Activated T-cell treated with anti-CD3 and anti-CD28 coated beads, Interleukin-2, amount 50 U/mL, for 1 hour (primary cell): Measurements from ENCODE around the gene WDR13.
"Not testable (repeated sequence)": the region's sequence is repeated elsewhere in the genome, so short reads cannot be mapped to it uniquely, and the experiment has no call there.

Source experiments
- DNase-seq: peaks from one replicate; pipeline ENCODE4 v3.0.0-alpha.2; 2020

Gene WDR13

DNA sequence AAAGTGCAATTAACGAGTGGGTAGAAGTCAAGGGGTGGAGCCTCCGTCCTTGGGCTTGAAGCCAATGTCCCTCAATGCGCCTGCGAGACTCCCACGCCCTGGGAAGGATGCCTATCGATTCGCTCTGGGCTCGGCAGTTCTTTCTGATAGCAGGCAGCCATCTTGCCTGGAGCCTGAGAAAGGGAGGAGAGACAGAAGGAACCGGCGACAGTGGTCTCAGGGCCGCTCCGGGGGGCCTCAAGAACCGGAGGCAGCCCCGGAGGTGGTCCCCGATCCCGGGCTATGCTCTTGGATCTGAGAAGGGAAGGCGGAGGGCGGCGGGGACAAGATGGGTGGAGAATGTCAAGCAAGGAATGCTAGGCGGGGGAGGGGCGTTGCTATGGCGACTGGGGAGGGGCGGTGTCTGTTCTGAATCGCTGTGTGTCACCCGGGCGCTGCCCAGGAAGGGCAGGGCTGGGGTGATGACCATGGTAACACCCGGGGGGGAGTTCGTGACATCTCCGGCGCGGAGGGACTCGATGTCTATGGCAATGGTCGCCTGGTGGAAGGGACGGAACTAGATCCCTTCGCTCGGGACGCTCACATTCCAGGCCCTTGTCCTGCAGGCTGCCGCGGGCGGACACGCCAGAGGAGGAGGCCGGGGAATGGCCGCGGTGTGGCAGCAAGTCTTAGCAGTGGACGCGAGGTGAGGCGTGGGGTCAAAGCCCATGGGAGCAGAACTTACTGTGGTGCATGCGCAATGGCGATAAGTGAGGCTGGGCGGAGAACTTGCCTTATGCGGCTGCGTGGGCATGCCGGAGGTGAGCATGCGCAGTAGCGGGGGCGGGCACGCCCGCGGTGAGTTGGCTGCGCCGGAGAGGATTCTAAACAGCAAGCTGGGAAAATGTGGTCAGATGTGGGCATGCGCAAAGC lies at the start of gene WDR13:
Gene WDR13 (plus strand): TSS at position 140 of the 912 bp plus-strand sequence. CDS start 505 bp downstream, at position 645.
- DNase-seq: peak; percentile 89

DNA sequence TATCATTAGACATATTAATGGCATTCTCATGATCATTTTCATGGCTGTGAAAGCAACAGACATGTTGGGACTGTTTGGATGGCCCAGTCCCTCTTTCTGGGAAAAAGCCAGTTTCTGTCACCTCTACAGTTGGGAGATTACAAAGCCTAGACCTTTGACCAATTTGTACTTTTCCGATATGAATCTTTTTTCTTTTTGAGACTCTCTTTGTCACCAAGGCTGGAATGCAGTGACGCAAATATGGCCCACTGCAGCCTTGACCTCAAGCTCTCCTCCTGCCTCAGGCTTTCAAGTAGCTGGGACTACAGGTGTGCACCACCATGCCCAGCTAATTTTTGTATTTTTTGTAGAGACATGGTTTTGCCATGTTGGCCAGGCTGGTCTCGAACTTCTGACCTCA lies 48.4 kb upstream of the WDR13 start:
- no peak for DNase-seq

DNA sequence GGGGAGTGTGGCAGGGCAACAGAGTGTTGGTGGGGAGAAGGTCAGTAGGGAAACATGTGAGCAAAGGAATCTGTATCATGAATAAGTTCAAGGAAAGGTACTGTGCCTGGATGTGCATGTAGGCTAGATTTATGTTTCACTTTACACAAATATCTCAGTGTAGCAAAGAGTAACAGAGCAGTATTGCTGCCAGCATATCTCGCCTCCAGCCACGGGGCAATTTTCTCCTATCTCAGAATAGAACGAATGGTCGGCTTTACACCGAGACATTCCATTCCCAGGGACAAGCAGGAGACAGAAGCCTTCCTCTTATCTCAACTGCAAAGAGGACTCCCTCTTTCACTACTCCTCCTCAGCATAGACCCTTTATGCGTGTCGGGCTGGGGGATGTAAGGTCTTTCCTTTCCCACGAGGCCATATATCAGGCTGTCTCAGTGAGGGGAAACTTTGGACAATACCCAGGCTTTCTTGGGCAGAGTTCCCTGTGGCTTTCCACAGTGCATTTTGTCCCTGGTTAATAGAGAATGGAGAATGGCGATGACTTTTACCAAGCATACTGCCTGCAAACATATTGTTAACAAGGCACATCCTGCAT lies 41.5 kb upstream of the WDR13 start:
- DNase-seq: not testable (repeated sequence)

DNA sequence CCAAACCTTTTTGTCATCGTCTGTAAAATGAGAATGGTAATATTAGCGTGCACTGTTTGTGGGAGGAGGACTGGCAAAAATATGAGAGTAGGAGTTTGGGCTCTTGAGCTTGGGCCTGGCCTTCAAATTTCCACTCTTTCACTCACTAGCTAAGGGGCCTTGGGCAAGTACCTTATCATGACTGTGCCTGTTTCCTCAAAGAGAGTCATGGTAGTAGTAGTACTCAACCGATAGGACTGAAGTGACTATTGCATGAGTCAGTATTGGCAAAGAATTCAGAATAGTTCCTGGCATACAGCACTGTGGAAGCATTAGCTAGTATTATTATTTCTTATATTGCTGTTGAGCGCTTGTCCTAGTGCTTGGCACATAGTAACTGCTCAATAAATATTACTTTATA lies 39.0 kb upstream of the WDR13 start:
- no peak for DNase-seq

DNA sequence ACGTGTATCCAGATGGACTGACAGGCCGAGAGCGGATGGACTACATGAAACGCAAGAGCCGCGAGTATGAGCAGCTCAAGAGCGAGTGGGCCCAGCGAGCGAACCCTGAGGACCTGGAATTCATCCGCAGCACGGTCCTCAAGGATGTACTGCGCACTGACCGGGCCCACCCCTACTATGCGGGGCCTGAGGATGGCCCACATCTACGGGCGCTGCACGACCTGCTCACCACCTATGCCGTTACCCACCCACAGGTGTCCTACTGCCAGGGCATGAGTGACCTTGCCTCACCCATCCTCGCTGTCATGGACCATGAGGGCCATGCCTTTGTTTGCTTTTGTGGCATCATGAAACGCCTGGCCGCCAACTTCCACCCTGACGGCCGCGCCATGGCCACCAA lies 37.7 kb upstream of the WDR13 start:
- DNase-seq: no peak

DNA sequence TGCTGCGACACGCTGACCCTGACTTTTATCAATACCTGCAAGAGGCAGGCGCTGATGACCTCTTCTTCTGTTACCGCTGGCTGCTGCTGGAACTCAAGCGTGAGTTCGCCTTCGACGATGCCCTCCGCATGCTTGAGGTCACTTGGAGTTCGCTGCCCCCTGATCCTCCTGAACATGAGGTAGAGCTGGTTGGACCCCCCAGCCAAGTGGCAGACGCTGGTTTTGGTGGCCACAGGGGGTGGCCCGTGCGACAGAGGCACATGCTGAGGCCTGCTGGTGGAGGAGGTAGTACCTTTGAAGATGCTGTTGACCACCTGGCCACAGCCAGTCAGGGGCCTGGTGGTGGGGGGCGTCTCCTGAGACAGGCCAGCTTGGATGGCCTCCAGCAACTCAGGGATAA lies 37.2 kb upstream of the WDR13 start:
- DNase-seq: no peak

DNA sequence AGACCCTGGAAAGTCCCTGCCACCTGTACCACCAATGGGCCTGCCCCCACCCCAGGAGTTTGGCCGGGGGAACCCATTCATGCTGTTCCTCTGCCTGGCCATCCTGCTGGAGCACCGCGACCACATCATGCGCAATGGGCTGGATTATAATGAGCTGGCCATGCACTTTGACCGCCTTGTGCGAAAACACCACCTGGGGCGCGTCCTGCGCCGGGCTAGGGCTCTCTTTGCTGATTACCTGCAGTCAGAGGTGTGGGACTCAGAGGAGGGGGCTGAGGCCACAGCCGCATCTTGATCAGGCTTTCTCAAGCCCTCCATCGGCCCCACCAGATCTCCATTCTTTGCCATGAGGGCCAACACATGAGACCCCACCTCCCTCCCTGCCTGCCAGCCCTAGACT lies 36.6 kb upstream of the WDR13 start:
- DNase-seq: no peak

DNA sequence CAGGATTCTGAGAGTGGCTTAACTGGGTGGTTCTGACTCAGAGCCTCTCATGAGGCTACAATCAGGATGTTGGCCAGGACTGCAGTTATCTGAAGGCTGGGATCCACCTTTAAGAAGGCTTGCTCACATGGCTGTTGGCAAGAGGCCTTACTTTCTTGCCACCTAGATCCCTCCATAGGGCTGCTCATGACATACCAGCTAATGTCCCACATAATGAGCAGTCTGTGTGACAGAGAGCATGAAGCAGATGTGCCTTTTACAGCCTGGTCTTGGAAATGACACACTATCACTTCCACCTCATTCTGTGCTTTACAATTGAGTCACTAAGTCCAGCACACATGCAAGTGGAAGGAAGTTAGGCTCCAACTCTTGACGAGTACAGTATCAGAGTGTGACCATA lies 27.3 kb upstream of the WDR13 start:
- no peak for DNase-seq

DNA sequence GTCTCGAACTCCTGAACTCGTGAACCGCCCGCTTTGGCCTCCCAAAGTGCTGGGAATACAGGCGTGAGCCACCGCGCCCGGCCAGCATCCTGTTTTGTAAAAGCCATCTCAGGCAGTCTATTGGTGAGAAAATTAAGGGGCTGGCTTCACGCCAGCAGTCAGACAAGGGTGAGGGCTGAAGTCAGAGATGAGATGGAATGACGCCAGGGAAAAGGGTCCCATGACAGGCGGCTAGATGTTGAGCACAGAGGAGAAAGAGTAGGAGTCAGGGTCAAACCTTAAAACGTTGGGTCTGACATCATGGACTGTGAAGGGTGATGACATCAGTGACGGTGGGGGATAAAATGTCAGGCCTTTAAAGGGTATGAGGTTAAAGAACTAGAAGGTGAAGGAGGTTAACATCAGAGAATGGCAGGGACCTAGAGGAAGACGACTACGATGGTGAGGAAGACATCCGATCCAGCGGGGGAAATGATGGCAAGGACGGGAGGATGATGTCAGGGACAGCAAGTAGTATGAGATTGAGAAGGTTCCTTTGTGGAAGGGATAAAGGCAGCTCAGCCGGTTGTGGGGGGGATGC lies 23.5 kb upstream of the WDR13 start:
- DNase-seq: peak; percentile 49

DNA sequence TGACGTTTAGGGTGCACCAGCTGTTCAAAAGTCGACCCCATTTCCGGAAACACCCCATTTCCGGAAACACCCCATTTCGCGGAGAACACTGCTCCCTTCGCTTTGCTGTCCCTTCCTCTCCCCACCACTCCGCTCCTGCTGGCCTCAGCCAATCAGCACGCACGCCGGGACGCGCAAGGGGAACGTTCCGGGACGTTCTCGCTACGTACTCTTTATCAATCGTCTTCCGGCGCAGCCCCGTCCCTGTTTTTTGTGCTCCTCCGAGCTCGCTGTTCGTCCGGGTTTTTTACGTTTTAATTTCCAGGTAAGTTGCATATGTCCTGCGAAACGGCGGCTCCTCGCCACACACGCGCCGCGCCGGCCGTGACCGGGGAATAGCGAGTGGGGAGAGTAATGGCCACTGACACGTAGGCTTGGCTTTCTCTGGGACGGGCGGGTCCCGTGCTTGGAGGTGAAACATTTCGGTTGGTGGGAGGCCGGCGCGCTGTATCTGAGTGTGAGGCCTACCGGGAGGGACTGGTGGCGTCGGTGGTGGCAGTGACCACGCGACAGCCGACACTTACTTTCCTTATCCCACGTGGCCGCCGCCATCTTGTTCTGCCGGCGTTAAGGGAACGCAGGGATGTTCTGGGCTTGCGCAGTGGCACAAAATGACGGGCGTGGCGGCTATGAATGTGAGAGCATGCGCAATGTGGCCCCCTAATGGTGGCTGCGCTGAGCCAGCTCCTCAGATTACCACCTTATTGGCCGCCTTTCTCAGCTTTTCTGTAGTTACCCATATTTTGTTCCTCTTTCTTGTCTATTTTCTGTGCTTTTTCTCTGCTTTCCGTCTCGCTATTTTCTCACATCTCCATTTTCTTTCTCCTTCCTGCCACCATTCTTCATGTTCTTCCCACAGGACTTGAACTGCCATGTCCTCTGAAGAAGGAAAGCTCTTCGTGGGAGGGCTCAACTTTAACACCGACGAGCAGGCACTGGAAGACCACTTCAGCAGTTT lies 22.7 kb upstream of the WDR13 start, which contains the start of gene RBM3:
Gene RBM3 (plus strand): TSS at position 215 of the 997 bp plus-strand sequence. CDS start 697 bp downstream, at position 912.
- peak; percentile 87 for DNase-seq

DNA sequence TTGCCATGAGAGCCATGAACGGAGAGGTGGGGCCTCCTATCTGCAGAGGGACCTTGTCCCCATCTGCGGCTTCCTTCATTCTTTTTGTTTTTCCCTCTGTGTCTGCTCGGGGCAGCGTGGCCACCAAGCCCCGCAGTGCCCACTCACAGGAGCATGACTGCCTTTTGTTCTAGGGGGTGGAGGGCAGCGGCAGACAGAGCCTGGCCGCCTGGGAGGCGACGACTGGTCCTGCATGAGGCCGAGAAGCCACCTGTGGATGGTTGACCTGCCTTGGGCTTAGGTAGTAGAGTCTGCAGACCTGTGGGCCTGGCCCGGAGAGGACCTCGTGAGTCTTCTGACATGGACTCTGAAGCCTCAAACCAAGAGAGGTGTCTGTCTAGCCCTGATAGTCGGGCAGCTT lies 21.6 kb upstream of the WDR13 start:
- DNase-seq: no peak

DNA sequence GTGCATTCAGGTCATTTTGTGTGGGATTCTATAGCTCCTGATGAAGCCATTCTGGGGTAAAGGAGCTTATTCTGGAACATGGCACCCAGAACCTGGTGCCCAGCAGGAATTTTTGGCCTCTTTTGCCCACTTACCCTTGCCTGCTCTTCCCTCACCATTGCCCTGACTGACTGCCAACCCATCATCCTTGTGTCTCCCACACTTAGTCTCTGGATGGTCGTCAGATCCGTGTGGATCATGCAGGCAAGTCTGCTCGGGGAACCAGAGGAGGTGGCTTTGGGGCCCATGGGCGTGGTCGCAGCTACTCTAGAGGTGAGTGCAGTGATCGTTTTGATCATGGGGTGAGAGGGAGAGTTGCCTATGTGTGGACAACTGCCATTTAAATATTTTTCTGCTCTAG lies 21.2 kb upstream of the WDR13 start:
- DNase-seq: no peak

DNA sequence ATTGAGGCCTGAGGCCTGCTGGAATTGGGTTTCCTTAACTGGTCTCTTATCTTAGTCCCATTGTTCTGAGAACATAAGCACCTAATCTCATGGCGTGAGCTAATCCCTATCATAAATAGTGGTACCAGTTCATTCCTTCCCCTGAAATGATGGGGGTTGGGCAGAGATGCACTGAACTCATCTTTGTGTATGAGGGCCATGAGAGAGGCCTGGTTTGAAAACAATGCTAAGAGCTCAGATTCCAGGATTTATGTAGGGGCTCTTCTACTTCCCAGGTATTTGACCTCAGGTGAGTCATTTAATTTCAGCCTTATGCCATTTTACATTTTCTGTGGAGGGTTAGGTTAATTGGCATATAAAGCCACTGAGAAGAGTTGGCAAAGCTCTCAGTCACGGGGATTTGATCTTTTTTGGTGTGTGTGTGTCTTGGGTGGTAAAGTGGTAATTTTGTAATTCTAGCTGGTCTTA lies 18.6 kb upstream of the WDR13 start:
- no peak for DNase-seq

DNA sequence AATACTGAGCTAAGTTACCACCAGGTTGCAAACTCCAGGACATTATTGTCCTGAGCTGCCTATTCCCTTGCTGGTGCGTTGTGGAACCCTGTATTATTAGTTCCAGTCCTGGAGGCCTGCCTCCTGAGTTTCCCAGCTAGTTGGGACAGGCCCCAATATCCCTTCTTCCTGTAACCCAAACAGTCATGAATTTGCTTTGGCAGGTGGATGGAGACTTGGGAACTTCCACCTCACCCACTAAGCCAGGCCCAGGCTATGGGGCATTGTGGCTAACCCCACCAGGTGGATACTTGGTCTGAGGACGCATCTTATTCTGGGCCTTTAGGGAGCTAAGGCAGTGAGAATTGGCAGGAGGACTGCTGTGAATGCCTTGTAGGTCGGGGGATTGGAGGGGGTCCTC lies 18.0 kb upstream of the WDR13 start:
- DNase-seq: no peak

DNA sequence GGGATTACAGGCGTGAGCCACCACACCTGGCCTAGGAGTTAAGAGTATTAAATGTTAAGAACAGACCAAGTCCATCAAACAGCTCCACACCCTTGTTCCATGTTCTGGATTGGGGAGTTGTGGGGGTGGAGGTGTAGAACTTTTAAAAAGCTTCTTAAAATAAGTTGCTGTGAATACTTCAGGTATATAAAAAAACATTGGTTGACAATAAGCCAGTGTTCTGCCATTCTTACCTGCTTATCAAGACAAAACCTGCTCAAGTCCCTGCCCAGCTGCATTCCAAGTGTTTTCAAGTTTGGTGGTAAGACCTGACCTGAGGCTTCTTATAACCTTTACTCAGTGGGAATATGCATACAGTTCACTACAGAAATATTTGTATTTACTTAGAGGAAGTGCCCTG lies 16.6 kb upstream of the WDR13 start:
- DNase-seq: no peak

DNA sequence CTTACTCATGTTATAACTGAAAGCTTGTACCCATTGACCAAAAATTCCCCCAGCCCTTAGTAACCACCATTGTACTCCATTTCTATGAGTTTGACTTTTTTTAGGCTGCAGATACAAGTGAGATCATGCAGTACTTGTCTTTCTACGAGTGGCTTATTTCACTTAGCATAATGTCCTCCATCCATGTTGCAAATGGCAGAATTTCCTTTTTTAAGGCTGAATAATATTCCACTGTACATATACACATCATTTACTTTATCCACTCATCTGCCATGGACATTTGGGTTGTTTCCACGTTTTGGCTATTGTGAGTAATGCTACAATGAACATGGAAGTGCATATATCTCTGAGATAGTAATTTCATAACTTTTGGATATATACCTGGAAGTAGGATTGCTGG lies 12.6 kb upstream of the WDR13 start:
- no peak for DNase-seq

DNA sequence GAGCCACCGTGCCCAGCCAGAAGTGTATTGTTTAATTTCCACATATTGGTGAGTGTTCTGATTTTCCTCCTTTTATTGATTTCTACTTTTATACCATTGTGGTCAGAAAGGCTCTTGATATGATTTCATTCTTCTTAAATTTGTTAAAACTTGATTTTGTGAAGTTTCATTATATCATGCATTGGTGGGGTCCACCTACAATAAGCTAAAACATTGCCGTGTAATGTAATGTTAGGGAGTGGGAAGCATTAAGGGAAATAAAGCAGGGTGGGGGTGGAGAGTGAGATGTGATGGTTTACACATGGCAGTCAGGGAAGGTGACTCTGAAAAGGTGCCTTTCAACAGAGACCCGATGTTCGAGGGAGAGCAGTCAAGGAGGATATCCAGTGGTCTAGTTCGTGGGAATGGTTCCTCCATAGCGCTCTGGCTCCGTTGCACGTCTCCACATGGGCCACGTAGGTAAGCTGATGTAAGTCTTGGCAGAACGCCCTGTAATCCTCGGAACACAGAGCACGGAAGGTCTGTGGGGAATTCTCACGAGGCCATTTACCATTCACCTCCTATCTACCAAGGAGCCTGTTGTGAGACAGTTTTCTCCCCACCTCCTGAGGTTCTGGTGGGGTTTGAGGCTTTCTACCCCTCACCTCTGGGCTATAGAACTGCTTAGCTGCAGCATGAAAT lies 7.7 kb upstream of the WDR13 start:
- no peak for DNase-seq

DNA sequence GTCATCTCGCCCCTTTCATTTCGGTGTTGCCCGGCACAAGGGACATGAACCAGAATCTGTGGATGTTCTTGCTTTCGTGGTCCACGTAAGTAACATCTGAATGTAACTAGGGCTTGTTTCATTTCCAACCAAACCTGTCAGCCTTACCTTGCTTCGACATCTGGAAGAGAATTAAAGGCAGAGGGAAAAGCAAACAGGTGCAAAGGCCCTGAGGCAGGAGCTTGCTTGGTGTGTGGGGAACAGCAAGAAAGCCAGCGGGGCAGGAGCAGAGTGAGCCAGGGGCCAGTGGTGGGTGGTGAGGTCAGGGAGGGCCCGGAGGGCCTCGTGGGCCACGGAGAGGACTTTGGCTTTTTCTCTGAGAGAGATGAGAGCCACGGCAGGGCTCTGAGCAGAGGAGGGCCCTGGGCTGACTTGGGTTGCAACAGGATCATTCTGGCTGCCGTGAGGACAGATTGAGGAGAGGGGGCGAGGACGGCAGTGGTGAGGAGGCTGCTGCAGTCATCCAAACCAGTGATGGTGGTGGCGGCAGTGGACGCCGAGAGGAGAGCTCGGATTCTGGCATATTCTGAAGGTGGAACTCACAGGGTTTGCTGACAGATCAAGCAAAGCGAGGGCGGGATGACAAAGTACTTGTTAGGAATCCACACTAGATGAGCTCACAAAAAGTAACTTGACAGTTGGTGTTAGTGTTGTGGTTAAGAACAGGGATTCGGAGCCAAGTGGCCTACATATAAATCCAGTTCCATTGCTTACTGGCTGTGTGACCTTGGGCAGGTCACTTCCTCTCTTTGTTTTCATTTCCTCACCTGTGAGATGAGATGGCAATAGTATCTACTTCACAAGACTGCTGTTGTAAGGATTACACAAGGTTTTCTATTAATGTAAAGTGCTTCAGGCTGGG lies 6.8 kb upstream of the WDR13 start:
- no peak for DNase-seq

DNA sequence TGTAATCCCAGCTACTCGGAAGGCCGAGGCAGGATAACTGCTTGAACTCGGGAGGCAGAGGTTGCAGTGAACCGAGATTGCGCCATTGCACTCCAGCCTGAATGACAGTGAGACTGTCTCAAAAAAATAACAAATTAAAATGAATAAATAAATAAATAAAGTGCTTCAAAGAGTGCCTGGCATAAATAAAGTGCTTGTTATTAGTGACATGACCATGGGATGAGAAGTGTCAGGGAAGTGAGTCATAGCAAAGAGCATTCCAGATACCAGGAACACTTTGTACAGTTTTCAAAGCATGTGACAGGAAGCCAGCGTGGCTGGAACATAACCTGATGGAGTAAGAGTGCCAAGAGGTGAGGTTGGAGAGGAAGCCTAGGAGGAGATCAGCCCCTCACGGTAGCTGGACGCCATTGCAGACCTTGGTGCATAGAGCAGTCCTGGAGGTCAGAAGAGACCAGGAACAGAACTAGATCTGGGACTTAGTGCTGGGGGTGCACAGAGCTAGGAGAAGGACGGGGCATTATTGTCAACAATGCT lies 6.0 kb upstream of the WDR13 start:
- DNase-seq: no peak

DNA sequence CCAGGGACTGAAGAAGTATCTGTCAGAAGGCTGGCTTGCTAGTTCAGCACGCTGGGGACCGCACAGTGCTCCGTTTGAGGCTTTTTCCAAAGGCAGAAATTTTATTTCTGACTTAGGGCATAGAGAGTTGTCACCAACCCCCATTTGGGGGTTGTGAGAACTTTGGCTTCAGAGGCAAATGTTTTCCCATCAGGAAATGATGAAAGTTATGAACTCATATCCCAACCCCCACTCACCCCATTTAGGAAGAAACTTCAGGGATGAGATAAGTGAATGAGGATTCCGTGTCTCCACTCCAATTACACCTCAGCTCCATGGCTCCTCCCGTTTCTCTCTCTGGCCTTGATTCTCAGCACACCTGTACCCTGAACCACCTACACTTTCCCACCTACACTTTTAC lies 4.3 kb upstream of the WDR13 start:
- no peak for DNase-seq

DNA sequence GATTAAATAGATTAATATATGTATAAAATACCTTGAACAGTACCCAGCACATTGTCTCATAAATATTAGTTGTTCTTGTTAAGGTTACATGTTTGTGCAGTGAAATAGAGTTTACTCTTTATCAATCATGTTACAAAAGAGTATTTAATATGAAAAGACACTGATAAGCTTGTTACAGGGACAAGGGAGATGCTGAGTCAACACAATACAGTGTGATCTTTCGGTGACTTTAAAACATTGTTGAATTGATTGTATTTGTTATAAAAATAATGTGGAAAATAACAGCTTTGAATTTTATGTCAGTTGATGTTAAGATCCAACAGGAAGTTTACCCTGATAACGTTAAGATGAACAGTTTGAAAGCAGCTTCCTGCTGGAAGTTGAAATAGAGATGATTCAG lies 1.4 kb upstream of the WDR13 start:
- no peak for DNase-seq
